ENCODE data around the gene MYBPH.

DNA sequence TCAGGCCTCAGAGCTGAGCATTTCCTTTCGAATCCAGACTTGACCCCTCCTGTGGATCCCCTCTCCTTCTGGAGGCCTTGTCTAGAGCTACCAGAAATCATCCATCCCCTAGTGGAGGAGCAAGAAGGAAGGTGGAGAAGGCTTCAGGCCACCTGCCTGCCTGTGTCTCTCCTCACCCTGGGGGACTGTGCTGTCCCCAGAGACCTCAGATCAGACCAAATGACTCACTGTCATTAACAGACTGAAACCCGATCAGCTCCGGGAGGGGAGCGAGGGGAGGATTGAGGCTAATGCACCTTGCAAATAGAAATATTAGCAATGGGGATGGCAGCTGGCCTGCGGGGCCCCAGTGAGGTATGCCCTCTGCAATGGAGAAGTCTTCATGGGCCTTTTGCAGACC is 2.1 kb downstream of the MYBPH start:
- TF ChIP-seq, protein P1, sequence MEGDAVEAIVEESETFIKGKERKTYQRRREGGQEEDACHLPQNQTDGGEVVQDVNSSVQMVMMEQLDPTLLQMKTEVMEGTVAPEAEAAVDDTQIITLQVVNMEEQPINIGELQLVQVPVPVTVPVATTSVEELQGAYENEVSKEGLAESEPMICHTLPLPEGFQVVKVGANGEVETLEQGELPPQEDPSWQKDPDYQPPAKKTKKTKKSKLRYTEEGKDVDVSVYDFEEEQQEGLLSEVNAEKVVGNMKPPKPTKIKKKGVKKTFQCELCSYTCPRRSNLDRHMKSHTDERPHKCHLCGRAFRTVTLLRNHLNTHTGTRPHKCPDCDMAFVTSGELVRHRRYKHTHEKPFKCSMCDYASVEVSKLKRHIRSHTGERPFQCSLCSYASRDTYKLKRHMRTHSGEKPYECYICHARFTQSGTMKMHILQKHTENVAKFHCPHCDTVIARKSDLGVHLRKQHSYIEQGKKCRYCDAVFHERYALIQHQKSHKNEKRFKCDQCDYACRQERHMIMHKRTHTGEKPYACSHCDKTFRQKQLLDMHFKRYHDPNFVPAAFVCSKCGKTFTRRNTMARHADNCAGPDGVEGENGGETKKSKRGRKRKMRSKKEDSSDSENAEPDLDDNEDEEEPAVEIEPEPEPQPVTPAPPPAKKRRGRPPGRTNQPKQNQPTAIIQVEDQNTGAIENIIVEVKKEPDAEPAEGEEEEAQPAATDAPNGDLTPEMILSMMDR (IDR thresholded peaks at IDR 0.05; ENCODE audit: insufficient read depth, low read depth, low read length) = no peak
- no peak for TF ChIP-seq EZH2 (IDR thresholded peaks at IDR 0.05; ENCODE audit: insufficient read depth, low read length)

Data from astrocyte (in vitro differentiated cells and primary cell).